ENCODE data around the gene KRTAP4-1.

DNA sequence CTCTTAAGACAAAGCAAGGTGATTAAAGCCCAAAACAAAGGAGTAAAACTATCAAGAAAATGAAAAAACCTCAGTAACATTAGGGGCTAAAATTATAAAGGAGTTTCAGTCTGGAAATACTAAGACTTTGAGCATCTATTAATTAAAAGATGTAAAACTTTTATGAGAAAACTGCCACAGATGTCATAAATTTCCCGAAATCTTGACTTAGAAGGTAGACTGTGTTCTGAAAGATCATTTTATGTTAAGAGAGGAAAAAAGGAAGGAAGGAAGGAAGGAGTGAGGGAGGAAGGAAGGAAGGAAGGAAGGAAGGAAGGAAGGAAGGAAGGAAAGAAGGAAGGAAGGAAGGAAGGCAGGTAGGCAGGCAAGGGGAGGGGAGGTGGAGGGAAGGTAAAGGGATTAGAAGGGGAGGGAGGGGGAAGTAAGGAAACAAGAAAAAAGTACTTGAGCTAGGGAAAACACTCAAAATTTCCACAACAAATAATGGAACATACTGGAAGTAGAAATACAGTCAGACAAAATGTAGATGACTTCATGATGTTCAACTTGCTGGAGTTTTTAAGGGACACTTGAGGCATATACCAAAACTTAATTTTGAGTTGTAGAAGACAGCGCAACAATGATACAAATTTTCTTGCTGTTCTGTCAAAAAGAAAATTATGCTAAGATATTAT, 37.0 kb downstream of the KRTAP4-1 start:
- TF ChIP-seq CTCF (IDR thresholded peaks at IDR 0.05; ENCODE audit: borderline replicate concordance, extremely low read depth, low read length, poor library complexity, severe bottlenecking) (no peak), EZH2 (IDR thresholded peaks at IDR 0.05; ENCODE audit: borderline replicate concordance, low read depth, low read length, severe bottlenecking) (no peak)
